ENCODE results near the gene KIF3A.

The KIF3A gene

GRCh38 chr5:132753135-132753987 lies 16.0 kb upstream of the KIF3A start:
- no peak for DNase-seq

GRCh38 chr5:132752581-132753125 lies 15.3 kb upstream of the KIF3A start:
- DNase-seq: no peak

- no peak for DNase-seq
These were observed 14.7 kb upstream of the KIF3A start for GRCh38 chr5:132751971-132752580.

- DNase-seq: peak; percentile 65
These were observed 14.1 kb upstream of the KIF3A start for GRCh38 chr5:132751444-132751843.

- DNase-seq: no peak
These were observed 13.3 kb upstream of the KIF3A start for GRCh38 chr5:132750471-132751230.

- DNase-seq: no peak
These were observed 12.2 kb upstream of the KIF3A start for GRCh38 chr5:132749506-132749905.

GRCh38 chr5:132748522-132749000 lies 11.2 kb upstream of the KIF3A start:
- no peak for DNase-seq

GRCh38 chr5:132747616-132748440 lies 10.5 kb upstream of the KIF3A start:
- DNase-seq: no peak

- no peak for DNase-seq
These were observed 9.7 kb upstream of the KIF3A start, which contains the start of gene CCNI2 for GRCh38 chr5:132746954-132747615. CCNI2 (plus strand) TSS chr5:132747426; CDS start chr5:132747496, 70 bp downstream.

GRCh38 chr5:132746592-132746953 lies 9.2 kb upstream of the KIF3A start:
- DNase-seq: no peak

GRCh38 chr5:132744659-132745058 lies 7.3 kb upstream of the KIF3A start:
- DNase-seq: no peak

- DNase-seq: no peak
These were observed 5.3 kb upstream of the KIF3A start for GRCh38 chr5:132742626-132743025.

GRCh38 chr5:132742158-132742557 lies 4.8 kb upstream of the KIF3A start:
- no peak for DNase-seq

- no peak for DNase-seq
These were observed 1.9 kb upstream of the KIF3A start for GRCh38 chr5:132739232-132739631.

- DNase-seq: no peak
These were observed 786 bp upstream of the KIF3A start for GRCh38 chr5:132737982-132738681.

- DNase-seq: no peak
These were observed 2.7 kb downstream of the KIF3A start for GRCh38 chr5:132734687-132735086.

- DNase-seq: no peak
These were observed 3.7 kb downstream of the KIF3A start for GRCh38 chr5:132733499-132734148.

GRCh38 chr5:132729896-132730295 lies 7.5 kb downstream of the KIF3A start:
- no peak for DNase-seq

- DNase-seq: no peak
These were observed 11.6 kb downstream of the KIF3A start for GRCh38 chr5:132725745-132726144.

Measured in fibroblast of skin of abdomen (primary cell).